Spinal cord (tissue), 10 donors: ENCODE results near the gene PAK4. TPM values are rescaled to one million over a fixed set of nuclear protein-coding genes. Genes with fewer than 3 reads are reported as not detected.
A peak's percentile ranks its signal among the peaks of the same experiment; 100 is the strongest.

ENCODE experiments used
- DNase-seq, 6 donors: peaks; one replicate each; pipeline versions ENCODE4 v3.0.0 to v3.0.0-alpha.2; 2013 to 2015; ENCODE audit warnings: low spot score in 6 of 6, low read depth in 4 of 6
- H3K27ac ChIP-seq: one replicate; pipeline ENCODE4 v1.5.1; 2013; ENCODE audit warnings: low read depth, low read length, control low read depth
- H3K27me3 ChIP-seq: one replicate; pipeline ENCODE4 v1.6.1; 2013; ENCODE audit warnings: low read length; ENCODE audit not compliant: control insufficient read depth, insufficient read depth
- H3K36me3 ChIP-seq: one replicate; pipeline ENCODE4 v1.6.1; 2013; ENCODE audit warnings: low read length; ENCODE audit not compliant: control insufficient read depth, insufficient read depth
- H3K4me1 ChIP-seq: one replicate; pipeline ENCODE4 v1.6.1; 2013; ENCODE audit warnings: low read length; ENCODE audit not compliant: control insufficient read depth, insufficient read depth
- H3K4me3 ChIP-seq: one replicate; pipeline ENCODE4 v1.5.1; 2013; ENCODE audit warnings: low read depth, low read length, control low read depth
- H3K9me3 ChIP-seq: one replicate; pipeline ENCODE4 v1.6.1; 2013; ENCODE audit warnings: low read length; ENCODE audit not compliant: control insufficient read depth, insufficient read depth
- WGBS: methylation state at CpG from one replicate; pipeline ENCODE4 v1.1.5; 2013; ENCODE audit warnings: missing lambda C conversion rate; ENCODE audit not compliant: insufficient coverage; 5-methylcytosine and 5-hydroxymethylcytosine counted together
- polyA plus RNA-seq, 2 donors: library from polyadenylated mRNA; unstranded; fragments of 120-200 nt; gene quantifications; one replicate each; pipeline ENCODE4 v1.2.1, GENCODE V29; 2013; ENCODE audit not compliant: insufficient read length in 2 of 2
- total RNA-seq, 2 donors: library from RNA; depleted of rRNA in 1 of 2; stranded (reverse); fragments of 120-200 nt in 1 of 2; fragments of >200 nt in 1 of 2; gene quantifications; one replicate each; pipeline versions ENCODE4 v1.2.3 to v1.2.4, GENCODE V29; 2013 to 2014
- donor health status: healthy.

PAK4 gene
- total and polyA plus RNA-seq, 4 donors, result 3.0 to 39.4 (median 22.0) TPM

GRCh38 chr19:39188960-39189359 lies 63.4 kb downstream of the PAK4 start:
- no peaks in the 10 kb centered on the region for H3K36me3 ChIP-seq
- no peaks in the 10 kb centered on the region for H3K27me3 ChIP-seq
- DNase-seq, result no peak
- no peak overlapping the region for H3K4me3 ChIP-seq
- no peaks in the 10 kb centered on the region for H3K9me3 ChIP-seq
- no peaks in the 10 kb centered on the region for H3K4me1 ChIP-seq
- 89% methylated on average over 3 of the region's 6 CpGs for WGBS
- H3K27ac ChIP-seq, result no peak overlapping the region

DNA sequence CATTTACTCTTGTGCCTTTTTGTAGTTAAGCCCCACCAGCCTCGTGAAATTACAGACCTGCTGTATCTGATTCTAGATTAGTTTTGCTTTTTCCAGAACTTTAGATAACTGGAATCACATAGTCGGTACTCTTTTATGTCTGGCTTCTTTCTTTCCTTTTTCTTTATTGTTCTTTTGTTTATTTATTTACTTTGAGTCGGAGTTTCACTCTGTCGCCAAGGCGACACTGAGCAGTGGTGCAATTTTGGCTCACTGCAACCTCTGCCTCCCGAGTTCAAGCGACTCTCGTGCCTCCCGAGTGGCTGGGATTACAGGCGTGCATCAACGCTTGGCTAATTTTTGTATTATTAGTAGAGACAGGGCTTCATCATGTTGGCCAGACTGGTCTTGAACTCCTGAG lies 65.2 kb downstream of the PAK4 start:
- no peaks in the 10 kb centered on the region for H3K9me3 ChIP-seq
- WGBS, result 25% methylated on average over 7 of the region's 11 CpGs
- DNase-seq, result no peak
- H3K36me3 ChIP-seq, result no peaks in the 10 kb centered on the region
- no peak overlapping the region for H3K4me3 ChIP-seq
- no peaks in the 10 kb centered on the region for H3K4me1 ChIP-seq
- no peak overlapping the region for H3K27ac ChIP-seq
- peaks cover 1% of the 10 kb centered on the region for H3K27me3 ChIP-seq

GRCh38 chr19:39192846-39193245 lies 67.3 kb downstream of the PAK4 start:
- no peak for DNase-seq
- Histone ChIP-seq H3K4me1 (peaks cover 11% of the 10 kb centered on the region), H3K9me3 (no peaks in the 10 kb centered on the region), H3K4me3 (no peak overlapping the region), H3K36me3 (no peaks in the 10 kb centered on the region), H3K27me3 (peaks cover 21% of the 10 kb centered on the region), H3K27ac (no peak overlapping the region)
- WGBS, result 82% methylated on average over 1 of the region's 2 CpGs

GRCh38 chr19:39193803-39194202 lies 68.2 kb downstream of the PAK4 start:
- Histone ChIP-seq H3K36me3 (no peaks in the 10 kb centered on the region), H3K4me1 (peaks cover 11% of the 10 kb centered on the region), H3K4me3 (no peak overlapping the region), H3K9me3 (no peaks in the 10 kb centered on the region), H3K27me3 (peaks cover 27% of the 10 kb centered on the region), H3K27ac (no peak overlapping the region)
- no peak for DNase-seq
- WGBS, result 38% methylated on average over 5 of the region's 8 CpGs

GRCh38 chr19:39194832-39195542 lies 69.4 kb downstream of the PAK4 start:
- H3K4me1 ChIP-seq, result peaks cover 16% of the 10 kb centered on the region
- WGBS, result 35% methylated on average over 5 of the region's 9 CpGs
- no peaks in the 10 kb centered on the region for H3K9me3 ChIP-seq
- DNase-seq, result peak in 1 of 6 donors; percentile 57
- H3K27me3 ChIP-seq, result peaks cover 32% of the 10 kb centered on the region
- H3K27ac ChIP-seq, result no peak overlapping the region
- no peak overlapping the region for H3K4me3 ChIP-seq
- no peaks in the 10 kb centered on the region for H3K36me3 ChIP-seq

DNA sequence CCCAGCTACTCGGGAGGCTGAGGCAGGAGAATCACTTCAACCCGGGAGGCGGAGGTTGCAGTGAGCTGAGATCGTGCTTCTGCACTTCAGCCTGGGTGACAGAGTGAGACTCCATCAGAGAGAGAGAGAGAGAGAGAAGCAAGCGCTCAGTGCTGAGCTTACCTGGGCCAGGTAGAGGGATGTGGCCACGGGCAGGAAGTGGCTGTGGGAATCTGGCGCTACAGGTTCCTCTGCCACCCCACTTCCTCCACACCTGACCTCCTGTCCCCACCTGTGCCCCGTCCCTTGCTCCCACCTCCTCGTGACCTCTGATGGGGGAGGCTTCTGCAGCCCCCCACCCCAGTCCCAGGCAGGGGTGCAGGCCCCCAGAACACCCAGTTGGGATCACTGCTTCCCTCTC lies 70.2 kb downstream of the PAK4 start:
- Histone ChIP-seq H3K4me3 (no peak overlapping the region), H3K36me3 (no peaks in the 10 kb centered on the region), H3K27ac (no peak overlapping the region), H3K9me3 (no peaks in the 10 kb centered on the region), H3K4me1 (peaks cover 16% of the 10 kb centered on the region), H3K27me3 (peaks cover 37% of the 10 kb centered on the region)
- no peak for DNase-seq
- 43% methylated on average over 8 of the region's 9 CpGs for whole genome bisulfite sequencing

GRCh38 chr19:39196320-39196719 lies 70.7 kb downstream of the PAK4 start:
- Histone ChIP-seq H3K27me3 (peaks cover 38% of the 10 kb centered on the region), H3K27ac (no peak overlapping the region), H3K9me3 (no peaks in the 10 kb centered on the region), H3K4me3 (no peak overlapping the region), H3K4me1 (peaks cover 16% of the 10 kb centered on the region), H3K36me3 (no peaks in the 10 kb centered on the region)
- DNase-seq, result peak in 2 of 6 donors; percentile 43 to 64
- 8% methylated on average over 6 of the region's 7 CpGs for WGBS

- Histone ChIP-seq H3K4me1 (peaks cover 16% of the 10 kb centered on the region), H3K36me3 (no peaks in the 10 kb centered on the region), H3K27me3 (peaks cover 44% of the 10 kb centered on the region), H3K27ac (no peak within 1 kb of the TSS), H3K4me3 (no peak within 1 kb of the TSS), H3K9me3 (no peaks in the 10 kb centered on the region)
- 1% methylated on average over 47 of the region's 51 CpGs for WGBS
- no peak for DNase-seq
Measured at GRCh38 chr19:39196860-39197562, 71.4 kb downstream of the PAK4 start, which contains the start of gene NCCRP1. TSS of gene NCCRP1 (plus strand) at chr19:39196964. CDS start at chr19:39196983, 19 bp downstream.

DNA sequence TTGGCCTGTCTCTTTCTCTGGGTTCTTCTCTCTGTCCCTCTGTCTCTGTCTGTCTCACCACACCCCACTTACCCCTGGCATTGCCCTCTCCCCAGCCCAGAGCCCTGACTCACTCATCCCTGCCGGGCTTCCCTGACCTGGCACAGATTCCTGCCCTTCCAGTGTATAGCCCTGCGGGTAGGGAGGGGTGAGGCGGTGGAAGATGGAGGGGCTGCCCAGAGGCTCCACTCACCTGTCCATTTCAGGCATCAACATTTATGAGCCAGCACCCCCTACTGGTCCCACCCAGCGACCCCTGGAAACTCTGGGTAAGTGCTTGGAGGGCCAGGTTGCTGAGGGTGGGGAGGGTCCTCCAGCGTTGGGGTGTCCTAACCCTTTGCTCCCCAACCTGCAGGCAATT lies 72.2 kb downstream of the PAK4 start:
- no peak for DNase-seq
- whole genome bisulfite sequencing, result no CpG with 5 or more reads among the region's 5 CpGs
- Histone ChIP-seq H3K4me1 (peaks cover 16% of the 10 kb centered on the region), H3K27me3 (peaks cover 49% of the 10 kb centered on the region), H3K9me3 (no peaks in the 10 kb centered on the region), H3K27ac (no peak overlapping the region), H3K36me3 (no peaks in the 10 kb centered on the region), H3K4me3 (no peak overlapping the region)

DNA sequence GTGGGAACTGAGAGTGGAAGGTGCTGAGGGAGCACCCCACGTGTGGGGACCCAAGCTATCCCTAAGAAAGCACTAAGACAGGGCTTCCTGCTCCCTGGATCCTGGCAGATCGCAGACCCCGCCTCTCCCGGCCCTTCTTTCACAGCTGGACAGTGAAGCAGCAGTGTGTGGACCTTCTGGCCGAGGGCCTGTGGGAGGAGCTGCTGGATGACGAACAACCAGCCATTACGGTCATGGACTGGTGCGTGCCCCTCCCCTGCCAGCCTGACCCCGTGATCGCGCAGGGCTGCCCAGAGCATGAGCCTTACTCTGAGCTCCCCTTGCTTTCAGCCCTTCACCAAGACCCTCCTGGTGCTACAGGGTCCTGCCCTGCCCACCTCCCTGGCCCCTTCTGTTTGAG lies 73.4 kb downstream of the PAK4 start:
- 17% methylated on average over 11 of the region's 11 CpGs for WGBS
- peak in 1 of 6 donors; percentile 56 for DNase-seq
- Histone ChIP-seq H3K36me3 (no peaks in the 10 kb centered on the region), H3K9me3 (no peaks in the 10 kb centered on the region), H3K27me3 (peaks cover 62% of the 10 kb centered on the region), H3K4me1 (peaks cover 16% of the 10 kb centered on the region), H3K27ac (no peak overlapping the region), H3K4me3 (no peak overlapping the region)
